Cardiac muscle cell (in vitro differentiated cells and primary cell): ENCODE data around the gene SLC31A2. TPM values are rescaled to one million over a fixed set of nuclear protein-coding genes. Genes with fewer than 3 reads are reported as not detected.

Experiments
- DNase-seq, 2 donors: peaks; one replicate each; pipeline versions ENCODE4 v3.0.0 to v3.0.0-alpha.2; 2010 to 2017; ENCODE audit warnings: low read depth in 1 of 2, low spot score in 1 of 2
- H3K27ac ChIP-seq: fragments of 200-600 bp; sonication (generic); 2 replicates; pipeline ENCODE4 v1.5.1; 2016
- H3K27me3 ChIP-seq: fragments of 200-600 bp; sonication (generic); 2 replicates; pipeline ENCODE4 v1.6.0; 2016; ENCODE audit warnings: control low read depth
- H3K36me3 ChIP-seq: fragments of 200-600 bp; sonication (generic); 2 replicates; pipeline ENCODE4 v1.5.1; 2016; ENCODE audit warnings: control low read depth
- H3K4me1 ChIP-seq: fragments of 200-600 bp; sonication (generic); 2 replicates; pipeline ENCODE4 v1.8.1; 2017; ENCODE audit warnings: low read depth, mild to moderate bottlenecking, mixed run types
- H3K4me3 ChIP-seq: fragments of 200-600 bp; sonication (generic); 2 replicates; pipeline ENCODE4 v1.5.1; 2016; ENCODE audit warnings: mild to moderate bottlenecking
- H3K9me3 ChIP-seq: fragments of 200-600 bp; sonication (generic); 2 replicates; pipeline ENCODE4 v1.5.1; 2017; ENCODE audit warnings: low read depth, mild to moderate bottlenecking, control low read depth
- polyA plus RNA-seq: library from polyadenylated mRNA; unstranded; fragments of >200 nt; fragmentation: Nextera tagmentation; extraction: Ambion mirVana; gene quantifications from 2 replicates; pipeline ENCODE4 v1.2.1, GENCODE V29; 2016
- total RNA-seq: library from RNA; depleted of rRNA; stranded (reverse); fragments of >200 nt; gene quantifications from 2 replicates; pipeline ENCODE4 v1.2.3, GENCODE V29; 2016
- TF ChIP-seq, protein P1 (sequence below): IDR thresholded peaks from 2 replicates; pipeline ENCODE4 v1.5.1; 2012; ENCODE audit warnings: low read depth, mild to moderate bottlenecking, low read length

The SLC31A2 gene
- total and polyA plus RNA-seq, 2 experiments from 2014 or later = 2.7 to 4.1 TPM

DNA sequence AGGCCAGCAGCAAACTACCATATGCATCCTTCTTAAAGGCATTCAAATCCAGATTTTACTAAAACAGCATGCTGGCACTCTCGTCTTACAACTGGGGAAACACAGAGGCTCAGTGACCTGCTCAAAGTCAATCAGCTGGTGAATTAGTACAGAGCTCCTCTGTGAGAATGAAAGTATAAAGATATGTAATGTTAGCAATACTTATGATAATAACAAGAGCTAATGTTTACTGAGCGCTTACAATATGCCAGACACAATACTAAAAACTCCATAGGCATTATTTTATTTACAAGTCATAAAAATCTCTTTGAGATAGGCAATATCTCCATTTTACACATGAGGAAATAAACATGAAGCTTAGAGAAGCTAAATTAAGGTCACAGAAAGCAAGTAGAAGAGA is 41.6 kb downstream of the SLC31A2 start:
- Histone ChIP-seq H3K36me3 (peaks cover 43% of the 10 kb centered on the region), H3K27ac (no peak overlapping the region), H3K9me3 (no peaks in the 10 kb centered on the region), H3K4me3 (no peak overlapping the region), H3K27me3 (no peaks in the 10 kb centered on the region), H3K4me1 (no peaks in the 10 kb centered on the region)
- TF ChIP-seq, protein P1, sequence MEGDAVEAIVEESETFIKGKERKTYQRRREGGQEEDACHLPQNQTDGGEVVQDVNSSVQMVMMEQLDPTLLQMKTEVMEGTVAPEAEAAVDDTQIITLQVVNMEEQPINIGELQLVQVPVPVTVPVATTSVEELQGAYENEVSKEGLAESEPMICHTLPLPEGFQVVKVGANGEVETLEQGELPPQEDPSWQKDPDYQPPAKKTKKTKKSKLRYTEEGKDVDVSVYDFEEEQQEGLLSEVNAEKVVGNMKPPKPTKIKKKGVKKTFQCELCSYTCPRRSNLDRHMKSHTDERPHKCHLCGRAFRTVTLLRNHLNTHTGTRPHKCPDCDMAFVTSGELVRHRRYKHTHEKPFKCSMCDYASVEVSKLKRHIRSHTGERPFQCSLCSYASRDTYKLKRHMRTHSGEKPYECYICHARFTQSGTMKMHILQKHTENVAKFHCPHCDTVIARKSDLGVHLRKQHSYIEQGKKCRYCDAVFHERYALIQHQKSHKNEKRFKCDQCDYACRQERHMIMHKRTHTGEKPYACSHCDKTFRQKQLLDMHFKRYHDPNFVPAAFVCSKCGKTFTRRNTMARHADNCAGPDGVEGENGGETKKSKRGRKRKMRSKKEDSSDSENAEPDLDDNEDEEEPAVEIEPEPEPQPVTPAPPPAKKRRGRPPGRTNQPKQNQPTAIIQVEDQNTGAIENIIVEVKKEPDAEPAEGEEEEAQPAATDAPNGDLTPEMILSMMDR = no peak
- DNase-seq = no peak

DNA sequence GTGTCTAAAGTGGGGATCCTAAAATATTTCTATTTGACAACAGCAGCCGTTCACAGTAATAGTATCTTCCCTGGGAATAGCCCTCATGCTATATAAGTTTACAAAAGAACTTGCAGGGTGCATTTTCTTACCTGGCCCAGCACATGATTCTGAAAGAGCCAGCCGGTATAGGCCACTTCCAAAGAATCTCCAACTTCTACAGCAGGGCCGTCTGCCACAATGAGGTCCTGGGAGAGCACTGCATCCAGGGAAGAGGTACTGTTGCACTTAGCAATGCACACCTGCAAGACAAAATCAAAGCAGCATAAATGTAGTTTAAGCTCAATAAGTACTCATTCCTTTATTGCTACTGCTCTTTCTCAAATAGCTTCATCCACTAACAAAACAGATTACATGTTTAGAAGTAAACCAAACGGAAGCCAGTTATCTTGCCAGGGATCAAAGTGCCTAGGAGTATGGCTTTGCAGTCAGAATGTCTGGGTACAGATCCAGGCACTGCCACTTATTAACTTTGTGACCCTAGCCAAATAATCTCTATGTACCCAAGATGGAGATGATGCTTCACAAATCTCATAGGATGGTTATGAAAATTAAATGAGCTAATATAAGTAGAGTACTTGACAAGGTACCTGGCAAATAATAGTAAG is 49.0 kb downstream of the SLC31A2 start:
- Histone ChIP-seq H3K27me3 (no peaks in the 10 kb centered on the region), H3K36me3 (peaks cover 68% of the 10 kb centered on the region)

DNA sequence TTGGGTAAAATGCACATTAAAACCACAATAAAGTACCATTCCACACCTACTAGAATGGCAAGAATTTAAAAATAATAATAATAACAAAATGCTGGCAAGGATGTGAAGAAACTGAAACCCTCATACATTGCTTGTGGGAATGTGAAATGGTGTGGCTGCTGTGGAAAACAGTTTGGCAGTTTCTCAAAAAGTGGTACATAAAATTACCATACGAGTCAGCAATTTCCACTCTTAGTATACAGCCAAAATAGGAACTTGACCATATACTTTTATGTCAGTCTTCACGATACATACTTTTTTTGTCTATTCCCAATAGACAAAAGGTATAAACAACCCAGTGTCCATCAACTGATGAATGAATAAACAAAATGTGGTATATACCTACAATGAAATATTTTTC is 54.6 kb downstream of the SLC31A2 start:
- no peak overlapping the region for H3K27ac ChIP-seq
- TF ChIP-seq, protein P1 = no peak
- peak in 1 of 2 donors; percentile 11 for DNase-seq
- no peaks in the 10 kb centered on the region for H3K4me1 ChIP-seq
- no peaks in the 10 kb centered on the region for H3K9me3 ChIP-seq
- no peak overlapping the region for H3K4me3 ChIP-seq
- H3K36me3 ChIP-seq = peaks cover 48% of the 10 kb centered on the region
- no peaks in the 10 kb centered on the region for H3K27me3 ChIP-seq

More for the DNA sequence above, 49.0 kb downstream of the SLC31A2 start:
- Histone ChIP-seq H3K9me3 (no peaks in the 10 kb centered on the region), H3K4me1 (no peaks in the 10 kb centered on the region), H3K27ac (no peak overlapping the region), H3K4me3 (no peak overlapping the region)
- TF ChIP-seq, protein P1 = no peak
- DNase-seq = no peak

DNA sequence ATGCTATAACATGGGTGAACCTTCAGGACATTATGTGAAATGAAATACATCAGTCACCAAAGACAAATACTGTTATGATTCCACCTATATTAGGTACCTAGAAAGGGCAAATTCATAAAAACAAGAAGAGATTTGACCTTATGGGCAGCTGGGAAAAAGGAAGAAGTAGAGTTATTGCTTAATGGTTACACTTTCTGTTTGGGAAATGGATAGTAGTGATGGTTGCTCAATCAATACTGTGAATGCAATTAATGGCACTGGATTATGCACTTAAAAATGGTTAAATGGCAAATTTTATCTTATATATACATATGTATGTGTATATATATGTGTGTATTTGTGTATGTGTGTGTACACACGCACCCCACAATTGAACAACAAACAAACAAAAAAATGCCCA is 55.1 kb downstream of the SLC31A2 start:
- peaks cover 49% of the 10 kb centered on the region for H3K36me3 ChIP-seq
- TF ChIP-seq, protein P1 = no peak
- no peak for DNase-seq
- H3K9me3 ChIP-seq = no peaks in the 10 kb centered on the region
- H3K4me1 ChIP-seq = no peaks in the 10 kb centered on the region
- no peaks in the 10 kb centered on the region for H3K27me3 ChIP-seq
- no peak overlapping the region for H3K4me3 ChIP-seq
- H3K27ac ChIP-seq = no peak overlapping the region

DNA sequence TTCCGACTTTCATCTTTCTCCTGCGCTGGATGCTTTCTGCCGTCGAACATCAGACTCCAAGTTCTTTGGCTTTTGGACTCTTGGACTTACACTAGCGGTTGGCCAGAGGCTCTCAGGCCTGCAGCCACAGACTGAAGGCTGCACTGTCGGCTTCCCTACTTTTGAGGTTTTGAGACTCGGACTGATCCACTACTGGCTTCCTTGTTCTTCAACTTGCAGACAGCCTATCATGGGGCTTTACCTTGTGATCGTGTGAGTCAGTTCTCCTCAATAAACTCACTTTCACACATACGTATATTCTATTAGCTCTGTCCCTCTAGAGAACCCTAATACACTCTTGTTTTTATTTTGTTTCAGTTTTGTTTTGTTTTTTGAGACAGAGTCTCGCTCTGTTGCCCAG is 60.0 kb downstream of the SLC31A2 start:
- Histone ChIP-seq H3K36me3 (peaks cover 18% of the 10 kb centered on the region), H3K27me3 (no peaks in the 10 kb centered on the region), H3K4me1 (no peaks in the 10 kb centered on the region), H3K4me3 (no peak overlapping the region), H3K9me3 (no peaks in the 10 kb centered on the region), H3K27ac (no peak overlapping the region)
- TF ChIP-seq, protein P1 = no peak
- DNase-seq = no peak

Other genes starting within 250 kb of the SLC31A2 start
- 3.9 and 5.3 TPM in 2 replicates for gene ZNF883, start 138.8 kb upstream of the SLC31A2 start, total RNA-seq
- 10.7 and 13.5 TPM in 2 replicates for gene ZNF883, start 138.8 kb upstream of the SLC31A2 start, polyA plus RNA-seq
- 2.2 and 3.8 TPM in 2 replicates for gene ZFP37, start 94.3 kb upstream of the SLC31A2 start, total RNA-seq
- 2.2 and 3.2 TPM in 2 replicates for gene ZFP37, start 94.3 kb upstream of the SLC31A2 start, polyA plus RNA-seq
- 17.6 and 20.6 TPM in 2 replicates for gene FKBP15, start 70.3 kb downstream of the SLC31A2 start, total RNA-seq
- 10.9 and 15.7 TPM in 2 replicates for gene FKBP15, start 70.3 kb downstream of the SLC31A2 start, polyA plus RNA-seq
- 19.7 and 26.6 TPM in 2 replicates for gene SLC31A1, start 70.5 kb downstream of the SLC31A2 start, total RNA-seq
- gene SLC31A1, start 70.5 kb downstream of the SLC31A2 start, polyA plus RNA-seq = 27.8 and 32.6 TPM in 2 replicates
- gene CDC26, start 124.6 kb downstream of the SLC31A2 start, total RNA-seq = 29.7 and 33.9 TPM in 2 replicates
- 50.0 and 60.7 TPM in 2 replicates for gene CDC26, start 124.6 kb downstream of the SLC31A2 start, polyA plus RNA-seq
- 20.6 and 21.1 TPM in 2 replicates for gene PRPF4, start 124.7 kb downstream of the SLC31A2 start, total RNA-seq
- 26.7 and 30.6 TPM in 2 replicates for gene PRPF4, start 124.7 kb downstream of the SLC31A2 start, polyA plus RNA-seq
- gene RNF183, start 152.4 kb downstream of the SLC31A2 start, total RNA-seq = 0.06 and 0.53 TPM in 2 replicates
- gene RNF183, start 152.4 kb downstream of the SLC31A2 start, polyA plus RNA-seq = 0.40 and 0.49 TPM in 2 replicates
- 2.2 and 4.1 TPM in 2 replicates for gene WDR31, start 189.3 kb downstream of the SLC31A2 start, total RNA-seq
- 5.4 and 8.8 TPM in 2 replicates for gene WDR31, start 189.3 kb downstream of the SLC31A2 start, polyA plus RNA-seq
- gene BSPRY, start 198.5 kb downstream of the SLC31A2 start, total RNA-seq = 0.32 and 1.2 TPM in 2 replicates
- 0.93 and 2.1 TPM in 2 replicates for gene BSPRY, start 198.5 kb downstream of the SLC31A2 start, polyA plus RNA-seq
- 44.6 and 45.5 TPM in 2 replicates for gene HDHD3, start 226.0 kb downstream of the SLC31A2 start, total RNA-seq
- 28.4 and 32.1 TPM in 2 replicates for gene HDHD3, start 226.0 kb downstream of the SLC31A2 start, polyA plus RNA-seq